IPS-NIHi11 (cell line): ENCODE data around the gene CNIH4.
"Not testable (repeated sequence)": the region's sequence is repeated elsewhere in the genome, so short reads cannot be mapped to it uniquely, and the experiment has no call there.

Experiments
- DNase-seq: peaks from one replicate; pipeline ENCODE4 v3.0.0; 2012; ENCODE audit warnings: mixed read lengths, low spot score

The CNIH4 gene

DNA sequence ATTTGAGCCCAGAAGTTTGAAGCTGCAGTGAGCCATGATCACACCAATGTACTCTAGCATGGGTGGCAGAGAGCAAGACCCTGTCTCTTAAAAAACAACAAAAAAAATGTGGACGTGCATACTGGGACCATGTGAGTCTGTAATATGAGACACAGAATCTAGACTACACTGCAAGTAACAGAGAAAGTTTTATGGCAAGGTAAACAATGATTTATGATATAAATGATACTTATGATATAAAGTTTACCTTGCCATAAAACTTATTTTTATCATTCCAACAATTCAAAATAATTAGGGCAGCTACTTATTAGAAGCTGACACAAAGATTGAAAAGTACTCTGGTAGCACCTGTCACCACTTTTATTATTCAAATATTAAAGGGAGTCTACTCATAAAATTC is 43.2 kb downstream of the CNIH4 start:
- DNase-seq: no peak

DNA sequence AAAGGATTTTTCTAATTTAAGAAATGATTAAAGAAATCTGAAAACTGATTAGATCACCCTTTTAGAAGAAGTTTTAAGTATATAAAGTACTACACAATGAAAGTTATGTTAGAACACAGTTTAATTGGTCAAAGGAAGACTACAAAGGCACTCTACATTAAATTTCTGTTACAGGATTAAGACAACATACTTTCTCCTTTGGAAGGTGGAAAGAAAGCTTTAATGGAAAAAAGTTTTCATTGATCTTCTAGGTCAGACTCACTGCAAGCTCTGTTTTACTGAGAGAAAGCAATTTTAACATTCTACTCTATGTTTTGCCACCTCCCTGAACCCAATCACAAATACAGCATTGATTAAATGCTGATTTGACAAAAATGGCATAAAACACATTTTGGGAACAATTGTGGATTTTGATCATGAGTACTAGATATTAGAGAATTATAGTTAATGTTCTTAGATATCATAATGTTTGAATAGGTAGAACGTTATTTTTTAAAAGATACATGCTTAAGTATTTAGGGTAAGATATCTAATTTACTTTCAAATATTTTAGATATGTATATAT is 45.9 kb downstream of the CNIH4 start:
- DNase-seq: no peak

DNA sequence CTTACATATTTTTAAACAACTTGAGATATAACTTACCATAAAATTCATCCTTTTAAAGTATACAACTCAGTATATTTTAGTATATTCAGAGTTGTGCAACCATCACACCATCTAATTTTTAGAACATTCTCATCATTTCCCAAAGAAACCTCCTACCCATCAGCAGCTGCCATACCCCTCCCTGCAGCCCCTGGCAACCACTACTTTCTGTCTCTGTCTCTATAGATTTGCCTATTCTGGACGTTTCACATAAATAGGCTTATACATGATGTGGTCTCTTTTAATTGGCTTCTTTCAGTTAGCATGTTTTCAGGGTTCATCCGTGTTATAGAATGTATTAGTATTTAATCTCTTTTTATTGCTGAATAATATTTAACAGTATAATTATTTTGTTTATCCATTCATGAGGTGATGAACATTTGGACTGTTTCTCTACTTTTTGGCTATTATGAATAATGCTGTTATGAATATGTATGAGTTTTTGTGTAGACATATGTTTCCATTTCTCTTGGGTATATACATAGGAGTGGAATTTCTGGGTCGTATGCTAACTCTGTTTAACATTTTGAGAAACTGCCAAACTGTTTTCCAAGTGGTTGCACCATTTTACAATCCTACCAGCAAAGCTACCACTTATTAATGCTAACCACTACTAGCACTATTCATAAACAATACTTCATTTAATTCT is 48.4 kb downstream of the CNIH4 start:
- DNase-seq: no peak

DNA sequence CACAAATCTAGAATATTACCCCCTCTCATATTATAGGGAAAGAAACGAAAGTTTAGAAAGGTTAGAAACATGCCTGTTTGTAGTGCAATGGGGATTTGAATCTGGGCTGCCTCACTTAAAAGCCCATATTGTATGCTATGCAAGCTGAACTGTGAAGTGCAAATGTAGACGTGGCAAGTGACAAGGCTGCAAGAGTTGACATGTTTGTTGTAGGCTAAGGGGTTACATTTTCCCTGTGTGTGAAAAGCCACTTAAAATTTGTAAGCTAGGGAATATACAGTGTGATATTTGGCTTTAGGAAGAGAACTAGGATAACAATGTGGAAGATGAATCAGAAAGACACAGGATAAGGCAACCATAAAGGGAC is 48.9 kb downstream of the CNIH4 start:
- DNase-seq: no peak

DNA sequence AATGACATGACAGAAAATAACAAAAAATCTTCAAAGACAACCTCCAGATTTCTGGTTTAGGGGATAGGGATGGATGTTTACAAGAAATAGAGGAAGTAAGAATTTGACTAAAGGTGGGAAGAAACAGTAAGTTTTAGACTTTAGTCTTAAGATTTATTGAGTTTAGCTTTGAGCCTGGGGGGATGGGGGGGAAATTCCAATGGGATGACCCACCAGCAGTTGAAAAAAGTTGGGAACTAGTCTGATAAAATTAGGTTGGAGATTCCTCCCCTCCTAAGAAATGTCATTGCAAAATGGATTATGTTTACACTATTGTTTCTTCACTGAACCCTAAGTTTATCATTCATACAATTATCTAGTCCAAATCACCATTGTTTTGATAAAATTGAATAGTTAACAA is 49.5 kb downstream of the CNIH4 start:
- no peak for DNase-seq

DNA sequence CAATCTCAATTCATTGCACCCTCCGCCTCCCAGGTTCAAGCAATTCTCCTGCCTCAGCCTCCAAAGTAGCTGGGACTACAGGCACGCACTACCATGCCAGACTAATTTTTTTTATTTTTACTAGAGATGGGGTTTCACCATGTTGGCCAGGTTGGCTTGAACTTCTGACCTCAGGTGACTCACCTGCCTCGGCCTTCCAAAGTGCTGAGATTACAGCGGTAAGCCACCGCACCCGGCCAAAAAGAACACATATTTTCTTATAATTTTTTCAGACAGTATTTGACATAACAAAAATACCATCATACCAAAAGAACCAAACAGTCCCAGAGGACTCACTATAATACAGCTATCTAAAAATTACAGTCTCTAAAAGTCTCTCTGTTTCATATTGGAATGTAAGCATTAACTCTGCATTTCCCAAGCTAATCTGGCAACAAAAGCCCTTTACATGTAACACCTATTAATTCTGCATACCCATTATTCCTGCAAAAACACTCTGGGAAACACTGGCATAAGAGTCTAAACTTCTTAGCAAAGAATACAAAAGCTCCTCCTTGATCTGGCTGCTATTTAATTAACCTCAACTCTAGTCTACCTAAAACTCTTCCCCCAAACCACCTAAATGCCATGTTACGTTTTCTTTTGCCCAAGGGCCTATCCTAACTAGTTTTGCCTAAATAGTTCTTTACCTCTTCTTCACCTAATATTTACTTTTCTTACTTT is 51.1 kb downstream of the CNIH4 start:
- no peak for DNase-seq

DNA sequence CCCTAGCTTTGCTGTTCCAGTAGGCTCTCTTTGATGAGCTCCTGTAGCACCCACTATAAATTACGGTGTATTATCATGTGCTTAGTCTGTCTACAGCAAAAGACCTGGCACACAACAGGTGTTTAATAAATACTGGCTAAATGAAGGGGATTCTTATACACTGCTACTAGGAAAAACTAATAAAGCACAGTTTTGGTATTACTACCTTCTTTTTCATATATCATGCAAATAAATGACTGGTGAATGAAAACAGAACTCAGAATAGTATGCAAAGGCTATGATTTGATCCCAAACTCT is 51.6 kb downstream of the CNIH4 start:
- DNase-seq: no peak

DNA sequence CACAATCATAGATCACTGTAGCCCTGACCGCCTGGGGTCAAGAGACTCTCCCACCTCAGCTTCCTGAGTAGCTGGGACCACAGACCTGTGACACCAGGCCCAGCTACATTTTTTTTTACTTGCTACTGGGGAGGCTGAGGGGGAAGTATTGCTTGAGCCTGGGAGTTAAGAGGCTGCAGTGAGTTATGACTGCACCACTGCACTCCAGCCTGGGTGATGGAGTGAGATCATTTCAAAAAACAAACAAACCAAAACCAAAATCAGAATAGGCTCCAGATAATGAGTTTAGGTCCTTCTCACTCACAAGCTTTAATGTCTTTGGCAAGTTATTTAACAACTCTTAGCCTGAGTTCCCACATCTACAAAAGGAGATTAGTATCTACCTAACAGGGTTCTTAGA is 55.1 kb downstream of the CNIH4 start:
- no peak for DNase-seq

DNA sequence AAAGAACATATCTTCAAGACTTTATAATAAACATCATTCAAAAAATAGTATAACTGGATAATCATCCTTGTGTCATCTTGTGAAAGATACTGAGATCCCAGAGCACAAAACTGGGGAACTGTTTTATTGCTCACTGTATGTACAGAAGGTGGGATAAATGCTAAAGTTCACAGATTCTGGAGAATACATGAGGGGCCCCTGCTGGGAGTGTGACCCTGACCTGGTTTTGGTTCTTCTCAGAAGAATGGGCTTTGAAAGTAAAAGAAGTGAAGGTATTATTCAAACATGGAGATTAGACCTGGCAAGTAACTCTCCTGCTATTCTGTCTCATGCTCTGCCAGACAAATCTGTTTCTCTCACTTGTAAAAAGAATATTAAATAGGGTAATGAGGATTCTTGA is 63.4 kb downstream of the CNIH4 start:
- no peak for DNase-seq

DNA sequence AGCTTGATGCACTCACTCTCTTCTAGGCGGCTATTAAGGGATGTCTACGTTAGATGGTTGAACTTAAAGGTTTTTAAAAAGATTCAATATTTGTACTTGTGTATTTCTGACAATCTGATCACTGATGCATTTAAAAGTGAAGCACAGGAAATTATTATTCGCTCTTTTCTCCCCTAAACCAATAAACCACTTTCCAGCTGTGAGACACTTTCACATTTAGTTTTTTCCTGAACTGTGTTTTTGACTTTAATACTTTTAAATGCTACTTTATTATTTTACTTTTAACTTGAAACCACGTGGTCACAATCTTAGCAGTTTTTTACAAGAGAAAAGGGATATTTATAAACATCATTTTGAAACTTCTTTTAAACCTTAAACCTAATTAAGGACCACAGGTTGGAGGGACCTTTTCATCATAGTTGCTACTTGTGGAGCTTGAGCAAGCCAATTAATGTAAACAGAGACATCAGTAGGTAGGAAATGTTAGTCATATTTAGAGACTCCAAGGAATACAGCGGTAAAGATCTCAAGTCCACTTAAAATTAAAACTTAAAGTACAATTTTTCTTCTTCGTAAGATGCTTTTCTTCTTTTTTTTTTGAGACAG is 68.7 kb downstream of the CNIH4 start:
- no peak for DNase-seq

DNA sequence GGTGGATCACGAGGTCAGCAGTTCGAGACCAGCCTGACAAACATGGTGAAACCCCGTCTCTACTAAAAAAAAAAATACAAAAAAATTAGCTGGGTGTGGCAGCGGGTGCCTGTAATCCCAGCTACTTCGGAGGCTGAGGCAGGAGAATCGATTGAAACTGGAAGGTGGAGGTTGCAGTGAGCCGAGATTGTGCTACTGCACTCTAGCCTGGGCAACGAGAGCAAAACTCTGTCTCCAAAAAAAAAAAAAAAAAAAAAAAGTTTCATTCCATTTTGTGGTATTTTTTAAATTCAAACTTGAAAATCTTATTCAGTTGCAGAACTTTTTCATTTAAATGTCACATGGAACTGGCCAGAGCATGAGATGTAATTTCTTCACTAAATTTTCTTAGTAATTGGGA is 70.2 kb downstream of the CNIH4 start:
- not testable (repeated sequence) for DNase-seq

DNA sequence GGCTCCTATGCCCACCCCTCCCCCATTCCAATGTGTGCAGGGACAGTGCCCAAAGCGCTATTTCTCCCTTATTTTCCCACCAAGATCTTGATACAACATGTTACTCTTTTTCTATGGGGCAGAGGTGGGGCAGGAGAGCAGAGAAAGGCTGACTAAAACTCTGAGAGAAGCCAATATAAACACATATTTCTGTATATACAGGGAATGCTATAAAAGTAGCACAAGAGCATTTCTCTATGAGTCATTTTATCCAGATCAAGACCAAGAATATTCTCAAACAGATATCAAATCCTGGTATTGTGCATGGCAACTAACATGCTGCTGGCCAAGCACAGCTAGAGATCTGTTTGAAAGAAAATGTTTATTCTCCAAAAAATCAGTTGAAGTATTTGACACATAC is 70.7 kb downstream of the CNIH4 start:
- DNase-seq: no peak

DNA sequence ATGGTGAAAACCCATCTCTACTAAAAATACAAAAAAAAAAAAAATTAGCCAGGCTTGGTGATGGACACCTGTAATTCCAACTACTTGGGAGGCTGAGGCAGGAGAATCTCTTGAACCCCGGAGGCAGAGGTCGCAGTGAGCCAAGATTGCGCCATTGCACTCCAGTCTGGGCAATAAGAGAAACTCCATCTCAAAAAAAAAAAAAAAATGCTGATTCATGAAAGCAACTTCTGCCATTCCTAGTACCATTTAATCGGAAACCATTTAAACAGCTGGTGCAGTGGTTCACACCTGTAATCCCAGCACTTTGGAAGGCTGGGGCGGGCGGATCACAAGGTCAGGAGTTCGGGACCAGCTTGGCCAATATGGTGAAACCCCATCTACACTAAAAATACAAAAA is 72.0 kb downstream of the CNIH4 start:
- not testable (repeated sequence) for DNase-seq
